Activated B cell treated with CpG ODN at 0.5 μM for 24 hours (primary cell): ENCODE measurements around the gene GPBP1L1. TPM values are rescaled to one million over a fixed set of nuclear protein-coding genes. Genes with fewer than 3 reads are reported as not detected.

Experiments
- ATAC-seq: fragments of 200-7000 bp; cut with Tn5 transposase; one replicate; pipeline ENCODE4 v1.10.0; 2021; ENCODE audit warnings: low read depth, mild to moderate bottlenecking, moderate library complexity
- CTCF ChIA-PET: fragments of 350-600 bp; sonication (Branson Sonifier 250); formaldehyde crosslinking; loops from one replicate; lab custom pipeline; 2021; ENCODE audit warnings: antibody characterized with exemption; lab: Charles Lee
- POLR2A ChIA-PET: fragments of 350-600 bp; sonication (Branson Sonifier 250); formaldehyde crosslinking; loops from one replicate; lab custom pipeline; 2021; ENCODE audit warnings: antibody characterized with exemption; lab: Charles Lee
- DNase-seq: peaks from one replicate; pipeline ENCODE4 v3.0.0; 2022
- H3K27ac Mint-ChIP-seq: one replicate; pipeline ENCODE4 v1.8.0; 2020; ENCODE audit warnings: mixed read lengths
- H3K27me3 Mint-ChIP-seq: one replicate; pipeline ENCODE4 v1.8.0; 2021; ENCODE audit warnings: mixed read lengths
- H3K36me3 Mint-ChIP-seq: one replicate; pipeline ENCODE4 v1.8.0; 2021; ENCODE audit warnings: low read depth, mixed read lengths
- H3K4me1 Mint-ChIP-seq: one replicate; pipeline ENCODE4 v1.8.0; 2021; ENCODE audit warnings: mixed read lengths
- H3K4me3 Mint-ChIP-seq: one replicate; pipeline ENCODE4 v1.8.0; 2020; ENCODE audit warnings: mild to moderate bottlenecking, mixed read lengths
- H3K9me3 Mint-ChIP-seq: one replicate; pipeline ENCODE4 v1.8.0; 2020; ENCODE audit warnings: mixed read lengths
- intact Hi-C: fragments of 100-400 bp; cut with micrococcal nuclease; formaldehyde crosslinking; loops from one replicate; pipeline ENCODE4 v1.15.1; 2024
- total RNA-seq: library from RNA; stranded (reverse); gene quantifications from 2 replicates; pipeline ENCODE4 v1.2.3, GENCODE V29; 2022
- TF ChIP-seq, protein P1 (sequence below): fragments of 200-600 bp; IDR thresholded peaks from one replicate; pipeline ENCODE4 v1.8.0; 2022; ENCODE audit warnings: antibody characterized with exemption, mild to moderate bottlenecking

The GPBP1L1 gene
- total RNA-seq, 1 donor from 2014 or later = 138 TPM

GRCh38 chr1:45643978-45644377 is 42.4 kb downstream of the GPBP1L1 start:
- DNase-seq (no peak), ATAC-seq (no peak)
- H3K36me3 Mint-ChIP-seq = peaks cover 52% of the 10 kb centered on the region
- no peak overlapping the region for H3K27ac Mint-ChIP-seq
- TF ChIP-seq, protein P1, sequence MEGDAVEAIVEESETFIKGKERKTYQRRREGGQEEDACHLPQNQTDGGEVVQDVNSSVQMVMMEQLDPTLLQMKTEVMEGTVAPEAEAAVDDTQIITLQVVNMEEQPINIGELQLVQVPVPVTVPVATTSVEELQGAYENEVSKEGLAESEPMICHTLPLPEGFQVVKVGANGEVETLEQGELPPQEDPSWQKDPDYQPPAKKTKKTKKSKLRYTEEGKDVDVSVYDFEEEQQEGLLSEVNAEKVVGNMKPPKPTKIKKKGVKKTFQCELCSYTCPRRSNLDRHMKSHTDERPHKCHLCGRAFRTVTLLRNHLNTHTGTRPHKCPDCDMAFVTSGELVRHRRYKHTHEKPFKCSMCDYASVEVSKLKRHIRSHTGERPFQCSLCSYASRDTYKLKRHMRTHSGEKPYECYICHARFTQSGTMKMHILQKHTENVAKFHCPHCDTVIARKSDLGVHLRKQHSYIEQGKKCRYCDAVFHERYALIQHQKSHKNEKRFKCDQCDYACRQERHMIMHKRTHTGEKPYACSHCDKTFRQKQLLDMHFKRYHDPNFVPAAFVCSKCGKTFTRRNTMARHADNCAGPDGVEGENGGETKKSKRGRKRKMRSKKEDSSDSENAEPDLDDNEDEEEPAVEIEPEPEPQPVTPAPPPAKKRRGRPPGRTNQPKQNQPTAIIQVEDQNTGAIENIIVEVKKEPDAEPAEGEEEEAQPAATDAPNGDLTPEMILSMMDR = no peak
- H3K4me1 Mint-ChIP-seq = peaks cover 27% of the 10 kb centered on the region
- ChIA-PET CTCF (no interaction called here), POLR2A (interaction anchor here (0.7 kb wide), 1 partner anchor 42 kb away, joined by 3 read pairs; the partner anchor contains the start of gene GPBP1L1)
- intact Hi-C loops = no loop called here
- H3K9me3 Mint-ChIP-seq = no peaks in the 10 kb centered on the region
- H3K27me3 Mint-ChIP-seq = no peaks in the 10 kb centered on the region
- no peak overlapping the region for H3K4me3 Mint-ChIP-seq

DNA sequence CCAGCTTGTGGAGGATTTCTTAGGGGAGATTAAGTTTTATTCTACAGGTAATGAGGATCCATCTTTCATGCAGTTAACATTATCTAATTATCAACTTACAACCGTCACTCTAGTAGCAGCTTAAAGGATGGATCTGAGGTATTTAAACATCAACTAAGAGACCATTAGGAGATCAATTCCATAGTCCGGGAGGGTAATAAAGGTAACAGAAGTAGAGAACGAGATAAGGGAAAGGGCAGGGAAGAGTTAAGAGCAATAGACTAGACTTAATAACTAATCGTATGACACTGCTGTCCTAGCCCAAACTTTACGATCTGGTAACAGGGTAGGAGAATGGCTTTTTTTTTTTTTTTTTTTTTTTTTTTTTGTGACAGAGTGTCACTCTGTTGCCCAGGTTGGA is 43.0 kb downstream of the GPBP1L1 start:
- H3K9me3 Mint-ChIP-seq = no peaks in the 10 kb centered on the region
- no peaks in the 10 kb centered on the region for H3K27me3 Mint-ChIP-seq
- POLR2A ChIA-PET = no interaction called here
- H3K4me3 Mint-ChIP-seq = no peak overlapping the region
- ATAC-seq (no peak), DNase-seq (no peak)
- CTCF ChIA-PET = no interaction called here
- intact Hi-C loops = no loop called here
- H3K4me1 Mint-ChIP-seq = peaks cover 27% of the 10 kb centered on the region
- no peak overlapping the region for H3K27ac Mint-ChIP-seq
- TF ChIP-seq, protein P1 = no peak
- peaks cover 48% of the 10 kb centered on the region for H3K36me3 Mint-ChIP-seq

DNA sequence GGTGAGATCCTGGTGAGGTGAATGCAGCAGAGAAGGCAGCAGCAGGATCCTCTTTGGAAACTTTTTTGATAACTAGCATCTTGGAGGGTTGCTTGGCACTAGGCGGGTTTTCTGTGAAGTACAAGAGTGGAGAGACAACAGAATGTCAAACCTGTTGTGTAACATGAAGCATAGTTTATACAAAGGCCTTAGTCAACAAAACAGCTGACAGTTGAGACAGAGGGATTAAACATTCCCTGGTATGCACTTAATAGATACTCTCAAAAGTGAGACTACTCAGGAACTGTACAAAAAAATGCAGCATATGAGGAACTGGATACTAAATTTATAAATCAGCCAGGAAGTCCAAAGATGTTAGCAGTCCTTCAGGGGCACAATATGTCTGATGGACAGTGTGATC is 46.0 kb downstream of the GPBP1L1 start:
- intact Hi-C loops = no loop called here

DNA sequence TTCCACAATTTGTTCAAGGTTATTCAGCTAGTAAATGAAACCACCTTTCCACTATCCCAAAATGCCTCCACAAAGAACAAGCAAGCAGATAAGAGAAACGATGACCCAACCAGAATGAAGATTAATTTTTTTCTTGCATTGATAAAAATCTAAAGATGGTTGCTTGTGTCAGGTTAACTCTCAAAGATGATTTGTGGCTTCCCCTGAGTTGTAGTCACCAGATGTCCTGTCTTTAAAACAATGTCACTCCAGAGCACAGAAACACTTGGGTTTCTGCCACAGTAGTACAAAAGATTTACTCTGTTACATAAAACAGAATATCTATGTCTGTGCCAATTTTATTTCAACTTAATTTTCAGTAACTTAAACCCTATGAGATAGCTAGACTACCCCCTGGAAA is 51.1 kb downstream of the GPBP1L1 start:
- DNase-seq (no peak), ATAC-seq (no peak)
- POLR2A ChIA-PET = no interaction called here
- TF ChIP-seq, protein P1 = no peak
- peaks cover 42% of the 10 kb centered on the region for H3K36me3 Mint-ChIP-seq
- H3K4me1 Mint-ChIP-seq = no peaks in the 10 kb centered on the region
- no peaks in the 10 kb centered on the region for H3K27me3 Mint-ChIP-seq
- intact Hi-C loops = no loop called here
- CTCF ChIA-PET = no interaction called here
- H3K9me3 Mint-ChIP-seq = no peaks in the 10 kb centered on the region
- no peak overlapping the region for H3K4me3 Mint-ChIP-seq
- no peak overlapping the region for H3K27ac Mint-ChIP-seq

More for the DNA sequence above, 46.0 kb downstream of the GPBP1L1 start:
- H3K27me3 Mint-ChIP-seq = no peaks in the 10 kb centered on the region
- ChIA-PET POLR2A (no interaction called here), CTCF (no interaction called here)
- H3K4me3 Mint-ChIP-seq = no peak overlapping the region
- peaks cover 12% of the 10 kb centered on the region for H3K4me1 Mint-ChIP-seq
- H3K27ac Mint-ChIP-seq = no peak overlapping the region
- no peak for DNase-seq
- TF ChIP-seq, protein P1 = no peak
- peaks cover 29% of the 10 kb centered on the region for H3K36me3 Mint-ChIP-seq
- H3K9me3 Mint-ChIP-seq = no peaks in the 10 kb centered on the region
- no peak for ATAC-seq

- H3K4me1 Mint-ChIP-seq = no peaks in the 10 kb centered on the region
Measured at GRCh38 chr1:45630429-45630828, 55.9 kb downstream of the GPBP1L1 start.

More at GRCh38 chr1:45630429-45630828, 55.9 kb downstream of the GPBP1L1 start:
- ChIA-PET POLR2A (no interaction called here), CTCF (no interaction called here)
- no peaks in the 10 kb centered on the region for H3K27me3 Mint-ChIP-seq
- no peak for DNase-seq
- H3K36me3 Mint-ChIP-seq = peaks cover 74% of the 10 kb centered on the region
- H3K4me3 Mint-ChIP-seq = no peak overlapping the region
- no peak for ATAC-seq
- H3K9me3 Mint-ChIP-seq = no peaks in the 10 kb centered on the region
- TF ChIP-seq, protein P1 = no peak
- intact Hi-C loops = no loop called here
- H3K27ac Mint-ChIP-seq = no peak overlapping the region
